ENCODE results near the gene EYS.
A peak's percentile ranks its signal among the peaks of the same experiment; 100 is the strongest.

Gene EYS

DNA sequence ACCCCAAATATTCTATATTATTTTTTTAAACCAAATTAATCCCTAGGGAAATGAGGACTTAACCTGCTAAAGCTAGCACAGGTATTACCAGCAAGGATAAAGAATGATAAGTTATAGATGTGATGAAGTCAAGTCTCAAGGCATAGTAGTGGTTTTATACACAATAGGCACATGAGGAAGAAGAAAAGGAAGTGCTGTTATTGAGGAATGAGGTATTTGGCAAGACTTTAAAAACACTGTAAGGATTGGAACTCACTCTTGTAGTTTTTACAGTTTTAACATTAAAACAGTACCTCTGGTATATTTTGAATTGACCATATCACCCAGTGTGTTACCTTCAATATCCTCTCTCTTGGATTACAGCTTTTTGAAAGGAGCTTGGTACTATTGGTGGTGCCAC, 2016.8 kb downstream of the EYS start:
- FAIRE-seq (no peak), DNase-seq (ENCODE audit: extremely low spot score, insufficient read length, low read depth) (no peak)

DNA sequence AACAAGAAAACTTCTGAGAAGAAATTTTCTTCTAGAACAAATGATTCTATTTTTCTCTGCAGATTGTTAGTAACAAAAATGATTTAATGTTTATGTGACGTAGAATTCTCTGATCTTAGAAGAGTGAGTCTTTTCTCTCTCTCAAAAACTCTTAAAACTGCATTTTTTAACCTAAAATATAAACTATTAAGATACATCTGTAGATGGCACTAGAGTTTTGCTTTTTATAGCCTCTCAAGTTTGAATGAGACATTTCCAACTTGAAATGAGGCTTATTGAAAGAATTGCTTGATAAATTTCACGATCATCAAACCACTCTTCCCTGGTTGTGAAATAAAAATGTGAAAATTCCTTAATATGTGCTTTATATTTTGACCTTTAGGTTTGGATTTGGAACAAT, 2017.6 kb downstream of the EYS start:
- no peak for FAIRE-seq

DNA sequence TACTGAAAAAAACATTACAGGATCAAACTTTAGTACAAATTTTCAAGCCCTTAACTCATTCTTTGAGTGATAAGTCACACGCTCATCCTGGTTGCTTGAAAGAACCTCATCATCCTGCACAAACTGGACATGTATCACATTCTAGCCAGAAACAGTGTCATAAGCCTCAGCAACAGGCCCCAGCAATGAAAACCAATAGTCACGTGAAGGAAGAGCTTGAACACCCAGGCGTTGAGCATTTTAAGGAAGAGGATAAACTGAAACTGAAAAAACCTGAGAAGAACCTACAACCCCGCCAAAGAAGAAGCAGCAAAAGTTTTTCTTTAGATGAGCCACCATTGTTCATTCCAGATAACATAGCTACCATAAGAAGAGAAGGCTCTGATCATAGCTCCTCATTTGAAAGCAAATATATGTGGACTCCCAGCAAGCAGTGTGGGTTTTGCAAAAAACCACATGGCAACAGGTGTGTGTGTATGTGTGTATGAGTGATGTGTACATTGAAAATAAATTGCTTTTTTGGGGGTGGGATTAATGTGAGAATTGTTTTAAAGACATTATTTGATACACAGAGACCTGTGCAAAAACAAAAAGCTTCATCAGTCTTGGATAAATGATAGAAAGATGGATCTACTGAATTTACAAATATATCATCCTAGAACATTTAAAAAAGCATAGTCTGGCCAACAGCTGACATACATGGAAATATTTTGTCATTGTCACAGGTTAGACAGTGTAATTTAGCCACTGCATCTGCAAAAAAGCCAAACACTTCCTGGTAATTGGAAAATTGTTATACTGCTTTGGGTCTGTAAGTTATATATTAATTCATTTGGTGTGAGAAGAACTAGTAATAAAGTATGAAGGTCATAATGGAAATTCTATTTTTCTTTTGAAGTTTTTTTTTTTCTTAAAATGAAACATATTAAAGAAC, 2021.3 kb downstream of the EYS start:
- FAIRE-seq: peak; percentile 83

More for the DNA sequence above, 2017.6 kb downstream of the EYS start:
- DNase-seq (ENCODE audit: extremely low spot score, insufficient read length, low read depth): no peak

DNA sequence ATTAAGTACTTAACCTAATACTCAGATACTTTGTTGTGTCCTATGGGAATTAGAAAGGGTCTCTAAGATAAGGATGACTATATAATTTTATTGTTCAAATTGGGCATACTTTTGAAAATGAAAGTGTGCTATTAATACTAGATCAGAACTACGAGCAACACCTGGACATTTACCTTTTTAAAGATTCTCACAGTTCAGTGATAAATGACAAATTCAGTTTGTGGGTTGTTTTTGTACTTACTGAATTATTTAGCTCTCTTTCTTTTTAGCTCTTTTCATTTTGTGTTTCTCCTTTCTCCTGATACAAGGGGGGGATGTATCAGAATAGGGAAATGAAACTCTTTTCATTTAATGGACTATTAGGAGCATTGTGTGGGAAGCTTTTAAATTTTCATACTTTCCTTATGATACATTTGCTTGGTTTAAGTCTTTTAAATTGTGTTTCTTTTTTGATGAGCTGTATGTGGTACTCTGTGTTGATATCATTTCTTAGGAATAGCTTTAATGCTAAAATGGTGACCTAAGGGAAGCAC, 2023.9 kb downstream of the EYS start:
- peak; percentile 33 for FAIRE-seq
- no peak for DNase-seq (ENCODE audit: extremely low spot score, insufficient read length, low read depth)

More for the DNA sequence above, 2021.3 kb downstream of the EYS start:
- peak; percentile 20 for DNase-seq (ENCODE audit: extremely low spot score, insufficient read length, low read depth)

GRCh38 chr6:63677282-63677681, 2029.7 kb downstream of the EYS start:
- FAIRE-seq: no peak

GRCh38 chr6:63676412-63677114, 2030.5 kb downstream of the EYS start:
- no peak for DNase-seq (ENCODE audit: extremely low spot score, insufficient read length, low read depth)
- FAIRE-seq: no peak

More at GRCh38 chr6:63677282-63677681, 2029.7 kb downstream of the EYS start:
- DNase-seq (ENCODE audit: extremely low spot score, insufficient read length, low read depth): no peak

DNA sequence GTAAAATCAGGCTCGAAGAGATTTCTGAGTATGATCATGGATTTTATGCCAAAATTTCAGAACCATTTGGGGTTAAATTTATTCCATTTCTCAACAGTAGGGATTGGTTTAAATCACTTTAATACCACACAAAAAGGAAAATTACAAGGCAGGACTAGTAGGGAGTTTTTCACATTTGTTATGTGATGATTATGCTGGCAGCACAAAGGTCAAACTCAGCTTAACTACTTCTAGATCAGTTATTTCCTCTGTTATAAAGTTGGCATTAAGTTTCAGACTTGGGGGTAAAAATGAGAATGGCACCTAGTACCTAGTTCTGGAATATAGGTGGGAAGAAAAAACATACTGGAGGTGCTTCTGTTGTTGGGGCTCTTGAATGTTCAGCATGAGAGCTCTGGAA, 2031.9 kb downstream of the EYS start:
- FAIRE-seq (no peak), DNase-seq (ENCODE audit: extremely low spot score, insufficient read length, low read depth) (no peak)

GRCh38 chr6:63674635-63675034, 2032.4 kb downstream of the EYS start:
- DNase-seq (ENCODE audit: extremely low spot score, insufficient read length, low read depth): no peak
- FAIRE-seq: no peak

- DNase-seq (ENCODE audit: extremely low spot score, insufficient read length, low read depth) (no peak), FAIRE-seq (no peak)
Observed at GRCh38 chr6:63673692-63674091, 2033.3 kb downstream of the EYS start.

DNA sequence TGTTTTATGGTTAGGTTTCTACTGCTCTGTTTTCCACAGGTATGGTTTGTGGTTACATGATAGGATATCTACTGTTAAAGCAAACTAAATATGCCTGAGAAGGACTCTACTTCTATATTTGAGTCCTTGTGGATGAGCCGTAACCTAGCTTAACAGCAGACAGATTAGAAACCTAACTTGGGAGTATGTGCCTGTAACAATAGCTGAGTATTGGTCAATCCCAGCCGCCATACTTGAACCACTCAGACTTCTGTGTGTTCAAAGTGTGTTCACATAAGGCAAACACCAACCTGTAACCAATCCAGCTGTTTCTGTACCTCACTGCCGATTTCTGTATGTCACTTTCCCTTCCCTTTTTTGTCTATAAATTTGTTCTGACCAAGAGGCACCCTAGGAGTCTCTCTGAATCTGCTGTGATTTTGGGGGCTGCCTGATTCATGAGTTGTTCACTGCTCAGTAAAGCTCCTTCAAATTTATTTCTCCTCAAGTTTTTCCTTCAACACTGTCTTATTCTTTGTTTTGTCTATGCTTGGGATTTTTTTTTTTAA, 2034.4 kb downstream of the EYS start:
- DNase-seq (ENCODE audit: extremely low spot score, insufficient read length, low read depth) (no peak), FAIRE-seq (no peak)

GRCh38 chr6:63671098-63671754, 2035.8 kb downstream of the EYS start:
- DNase-seq (ENCODE audit: extremely low spot score, insufficient read length, low read depth) (no peak), FAIRE-seq (no peak)

Data from GM18507 (cell line).